ENCODE measurements around the gene SVIL.

DNA sequence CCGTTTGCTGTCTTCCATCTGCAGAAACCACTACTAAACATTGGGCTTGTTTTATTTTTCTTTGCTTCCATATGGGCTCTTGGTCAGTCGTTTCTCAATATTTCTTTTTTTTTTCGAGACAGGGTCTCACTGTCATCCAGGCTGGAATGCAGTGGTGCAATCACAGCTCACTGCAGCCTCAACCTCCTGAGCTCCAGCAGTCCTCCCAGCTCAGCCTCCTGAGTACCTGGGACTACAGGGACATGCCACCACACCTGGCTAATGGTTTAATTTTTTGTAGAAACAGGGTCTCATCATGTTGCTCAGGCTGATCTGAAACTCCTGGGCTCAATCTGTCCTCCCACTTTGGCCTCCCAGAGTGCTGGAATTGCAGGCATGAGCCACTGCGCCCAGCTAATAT, 182.8 kb downstream of the SVIL start:
- TF ChIP-seq, protein P1, sequence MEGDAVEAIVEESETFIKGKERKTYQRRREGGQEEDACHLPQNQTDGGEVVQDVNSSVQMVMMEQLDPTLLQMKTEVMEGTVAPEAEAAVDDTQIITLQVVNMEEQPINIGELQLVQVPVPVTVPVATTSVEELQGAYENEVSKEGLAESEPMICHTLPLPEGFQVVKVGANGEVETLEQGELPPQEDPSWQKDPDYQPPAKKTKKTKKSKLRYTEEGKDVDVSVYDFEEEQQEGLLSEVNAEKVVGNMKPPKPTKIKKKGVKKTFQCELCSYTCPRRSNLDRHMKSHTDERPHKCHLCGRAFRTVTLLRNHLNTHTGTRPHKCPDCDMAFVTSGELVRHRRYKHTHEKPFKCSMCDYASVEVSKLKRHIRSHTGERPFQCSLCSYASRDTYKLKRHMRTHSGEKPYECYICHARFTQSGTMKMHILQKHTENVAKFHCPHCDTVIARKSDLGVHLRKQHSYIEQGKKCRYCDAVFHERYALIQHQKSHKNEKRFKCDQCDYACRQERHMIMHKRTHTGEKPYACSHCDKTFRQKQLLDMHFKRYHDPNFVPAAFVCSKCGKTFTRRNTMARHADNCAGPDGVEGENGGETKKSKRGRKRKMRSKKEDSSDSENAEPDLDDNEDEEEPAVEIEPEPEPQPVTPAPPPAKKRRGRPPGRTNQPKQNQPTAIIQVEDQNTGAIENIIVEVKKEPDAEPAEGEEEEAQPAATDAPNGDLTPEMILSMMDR (optimal IDR thresholded peaks at IDR 0.05 in 1 of 3, IDR thresholded peaks at IDR 0.05 in 1 of 3, conservative IDR thresholded peaks at IDR 0.05 in 1 of 3; ENCODE audit: extremely low read depth in 1 of 3, insufficient read depth in 2 of 3, low read length in 3 of 3): no peak
- no peak for TF ChIP-seq EZH2 (IDR thresholded peaks at IDR 0.05; ENCODE audit: low read length)

Data from keratinocyte (primary cell).